GM10266 (cell line): Measurements from ENCODE around the gene SHROOM3.

Source experiments
- DNase-seq: peaks from one replicate; pipeline ENCODE4 v3.0.0; 2012; ENCODE audit errors: extremely low spot score
- CTCF ChIP-seq: IDR thresholded peaks from 2 replicates; pipeline ENCODE4 v1.5.1; 2012; ENCODE audit warnings: mild to moderate bottlenecking, low read depth; ENCODE audit not compliant: control insufficient read depth, insufficient read depth; ENCODE audit errors: missing control alignments

The SHROOM3 gene

GRCh38 chr4:76747563-76747962 lies 312.5 kb downstream of the SHROOM3 start:
- no peak for TF ChIP-seq CTCF
- DNase-seq: no peak

- peak; percentile 57 for DNase-seq
Measured at GRCh38 chr4:76748649-76749048, 313.6 kb downstream of the SHROOM3 start.

GRCh38 chr4:76749355-76749754 lies 314.3 kb downstream of the SHROOM3 start:
- DNase-seq: no peak
- no peak for TF ChIP-seq CTCF

More at GRCh38 chr4:76748649-76749048, 313.6 kb downstream of the SHROOM3 start:
- peak; percentile 52 for TF ChIP-seq CTCF

- no peak for TF ChIP-seq CTCF
- DNase-seq: no peak
Measured at GRCh38 chr4:76750716-76751115, 315.7 kb downstream of the SHROOM3 start.

- no peak for TF ChIP-seq CTCF
Measured at GRCh38 chr4:76751612-76752343, 316.7 kb downstream of the SHROOM3 start.

GRCh38 chr4:76752861-76753501 lies 318.0 kb downstream of the SHROOM3 start:
- no peak for TF ChIP-seq CTCF
- DNase-seq: no peak

More at GRCh38 chr4:76751612-76752343, 316.7 kb downstream of the SHROOM3 start:
- DNase-seq: no peak

- TF ChIP-seq CTCF: no peak
- no peak for DNase-seq
Measured at GRCh38 chr4:76753814-76754213, 318.8 kb downstream of the SHROOM3 start.
